Measurements from ENCODE around the gene EBF3.

Gene EBF3

DNA sequence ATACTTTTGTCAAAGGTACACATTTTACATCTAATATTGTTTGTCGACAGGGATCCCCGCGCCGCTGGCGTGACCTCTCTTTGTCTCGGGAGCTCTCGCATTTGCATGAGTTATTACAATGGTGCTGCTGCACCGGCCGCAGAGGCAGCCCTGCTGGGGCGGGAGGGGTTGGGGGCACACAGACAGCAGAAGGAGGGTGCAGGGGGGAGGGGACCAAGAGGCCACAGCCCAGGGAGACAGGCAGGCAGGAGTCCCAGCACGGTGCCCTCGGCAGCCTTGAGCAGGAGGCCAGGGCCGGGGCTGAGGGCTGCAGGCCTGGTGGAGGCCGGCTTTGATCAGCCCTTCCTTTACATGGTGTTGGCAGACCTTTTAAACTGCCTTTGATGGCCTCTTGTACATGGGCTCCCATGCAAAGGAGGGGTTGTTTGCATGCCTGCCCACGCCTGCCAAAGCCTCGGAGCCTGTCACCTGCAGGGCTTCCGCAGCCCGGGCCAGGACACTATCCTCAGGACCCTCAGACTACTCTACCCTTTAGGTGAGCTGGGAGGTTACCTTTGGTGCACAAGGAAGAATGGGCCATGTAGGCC is 95.5 kb downstream of the EBF3 start:
- no peak overlapping the region for H3K4me3 ChIP-seq (ENCODE audit: low read depth, low read length)
- in situ Hi-C loops (cut with HindIII; ENCODE audit: low sequenced_read_pairs), result no loop called here
- no peak for TF ChIP-seq CTCF (IDR thresholded peaks at IDR 0.05; ENCODE audit: low read depth, low read length)
- no peak for DNase-seq (ENCODE audit: low read depth, low spot score)

- TF ChIP-seq CTCF (IDR thresholded peaks at IDR 0.05; ENCODE audit: low read depth, low read length), result no peak
- in situ Hi-C loops (cut with HindIII; ENCODE audit: low sequenced_read_pairs), result no loop called here
- no peak for DNase-seq (ENCODE audit: low read depth, low spot score)
- H3K4me3 ChIP-seq (ENCODE audit: low read depth, low read length), result no peak overlapping the region
Observed at GRCh38 chr10:129867631-129868179, 96.4 kb downstream of the EBF3 start.

DNA sequence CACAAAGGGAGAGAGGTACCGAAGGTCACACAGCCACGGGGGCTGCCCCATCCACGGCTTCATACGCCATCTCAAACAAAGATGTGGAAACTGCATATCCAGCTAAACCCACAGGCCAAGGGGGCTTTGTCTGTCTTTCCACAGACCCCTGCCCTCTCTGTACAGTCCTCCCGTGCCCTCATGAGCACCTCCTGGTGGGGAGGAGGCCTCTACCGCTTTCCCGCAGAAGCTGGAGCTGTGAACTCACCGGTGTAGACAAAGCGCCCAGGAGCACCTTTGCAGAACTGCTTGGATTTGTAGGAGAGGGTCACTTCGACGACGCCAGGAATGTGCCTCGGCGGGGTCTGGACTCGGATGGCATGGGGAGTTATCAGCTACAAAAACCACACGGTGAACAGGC is 97.2 kb downstream of the EBF3 start:
- H3K4me3 ChIP-seq (ENCODE audit: low read depth, low read length), result no peak overlapping the region
- no peak for TF ChIP-seq CTCF (IDR thresholded peaks at IDR 0.05; ENCODE audit: low read depth, low read length)
- DNase-seq (ENCODE audit: low read depth, low spot score), result no peak
- in situ Hi-C loops (cut with HindIII; ENCODE audit: low sequenced_read_pairs), result no loop called here

DNA sequence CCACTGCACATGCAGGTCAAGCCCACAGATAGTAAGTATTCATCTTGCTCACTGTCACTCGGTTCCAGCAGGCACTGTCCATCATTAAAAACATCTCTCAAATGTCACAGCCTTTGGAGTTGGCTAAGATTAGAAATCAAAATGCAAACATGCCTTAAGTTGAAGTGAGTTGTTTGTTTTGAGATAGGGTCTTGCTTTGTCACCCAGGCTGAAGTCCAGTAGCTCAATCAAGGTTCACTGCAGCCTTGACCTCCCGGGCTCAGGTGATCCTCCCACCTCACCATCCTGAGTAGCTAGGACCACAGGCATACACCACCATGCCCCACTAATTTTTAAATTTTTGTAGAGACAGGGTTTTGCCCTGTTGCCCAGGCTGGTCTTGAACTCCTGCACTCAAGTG is 98.1 kb downstream of the EBF3 start:
- DNase-seq (ENCODE audit: low read depth, low spot score), result no peak
- TF ChIP-seq CTCF (IDR thresholded peaks at IDR 0.05; ENCODE audit: low read depth, low read length), result no peak
- in situ Hi-C loops (cut with HindIII; ENCODE audit: low sequenced_read_pairs), result no loop called here
- no peak overlapping the region for H3K4me3 ChIP-seq (ENCODE audit: low read depth, low read length)

DNA sequence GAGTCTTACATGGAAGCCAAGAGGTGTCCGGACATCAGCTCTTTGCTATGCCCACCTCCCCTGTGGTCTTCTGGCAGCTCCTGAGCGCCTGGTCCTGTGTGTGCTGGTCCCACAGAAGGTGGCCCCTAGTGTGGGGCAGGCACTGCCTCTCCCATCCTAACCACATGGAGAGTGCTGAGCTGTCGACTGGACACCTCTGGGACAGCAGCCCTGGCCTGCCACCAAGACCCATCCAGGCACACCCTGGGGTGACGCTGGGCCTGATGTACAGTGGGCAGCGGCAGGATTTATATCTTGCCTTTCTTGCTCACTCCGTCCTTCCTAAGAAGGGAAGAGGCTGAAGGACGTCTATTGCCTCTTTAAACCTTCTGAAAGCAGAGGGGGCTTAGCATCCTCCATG is 98.7 kb downstream of the EBF3 start:
- TF ChIP-seq CTCF (IDR thresholded peaks at IDR 0.05; ENCODE audit: low read depth, low read length), result no peak
- in situ Hi-C loops (cut with HindIII; ENCODE audit: low sequenced_read_pairs), result no loop called here
- no peak overlapping the region for H3K4me3 ChIP-seq (ENCODE audit: low read depth, low read length)
- no peak for DNase-seq (ENCODE audit: low read depth, low spot score)

GRCh38 chr10:129864601-129865126 is 99.4 kb downstream of the EBF3 start:
- in situ Hi-C loops (cut with HindIII; ENCODE audit: low sequenced_read_pairs), result no loop called here

More at GRCh38 chr10:129864601-129865126, 99.4 kb downstream of the EBF3 start:
- no peak for TF ChIP-seq CTCF (IDR thresholded peaks at IDR 0.05; ENCODE audit: low read depth, low read length)
- H3K4me3 ChIP-seq (ENCODE audit: low read depth, low read length), result no peak overlapping the region
- no peak for DNase-seq (ENCODE audit: low read depth, low spot score)

Measured in astrocyte of the spinal cord (primary cell).